ENCODE data around the gene IQCN. TPM values are rescaled to one million over a fixed set of nuclear protein-coding genes. Genes with fewer than 3 reads are reported as not detected.

Gene IQCN
- total RNA-seq, 1 donor from 2014 or later = under 0.01 TPM

DNA sequence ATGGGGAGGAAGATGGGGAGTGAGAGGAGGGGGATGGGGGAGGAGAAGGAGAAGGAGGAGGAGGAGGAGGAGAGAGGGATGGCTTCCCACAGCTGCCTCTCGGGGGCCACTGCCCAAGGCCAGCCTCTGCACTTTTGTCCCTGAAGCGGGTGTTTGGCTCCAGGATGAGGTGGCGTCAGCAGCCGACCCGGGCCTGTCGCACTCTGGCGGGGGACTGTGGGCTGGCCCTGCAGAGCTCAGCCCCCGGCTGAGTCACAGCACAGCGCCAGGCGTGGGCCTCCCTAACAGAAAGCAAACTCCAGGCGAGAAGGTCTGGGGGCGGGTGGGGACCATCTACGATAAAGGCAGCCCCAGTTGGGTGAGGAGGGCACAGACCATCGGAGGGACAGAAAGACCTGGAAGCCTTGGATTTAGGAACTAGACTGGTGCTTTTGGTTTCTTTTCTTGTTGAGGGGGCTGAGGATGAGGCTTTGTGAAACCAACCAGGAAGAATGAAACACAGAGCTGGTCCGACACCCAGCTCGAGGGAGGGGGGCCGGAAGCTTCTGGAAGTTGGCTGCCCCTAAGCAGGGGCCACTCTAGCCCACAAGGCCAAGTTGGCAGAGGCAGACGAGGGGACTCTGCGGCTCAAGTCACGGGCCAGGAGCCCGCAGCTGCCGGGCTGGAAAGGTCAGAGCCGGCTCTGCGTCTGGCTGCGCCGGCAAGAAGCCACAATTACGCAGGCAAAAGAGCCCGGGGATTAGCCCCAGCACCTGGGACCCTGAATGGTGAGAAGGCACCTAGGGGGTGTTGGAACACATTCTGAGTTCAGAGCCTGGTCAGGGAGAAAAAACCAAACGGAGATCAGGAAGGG is 30.4 kb upstream of the IQCN start:
- peak; percentile 83 to 91 for DNase-seq (ENCODE audit: low read depth in 2 of 2)

DNA sequence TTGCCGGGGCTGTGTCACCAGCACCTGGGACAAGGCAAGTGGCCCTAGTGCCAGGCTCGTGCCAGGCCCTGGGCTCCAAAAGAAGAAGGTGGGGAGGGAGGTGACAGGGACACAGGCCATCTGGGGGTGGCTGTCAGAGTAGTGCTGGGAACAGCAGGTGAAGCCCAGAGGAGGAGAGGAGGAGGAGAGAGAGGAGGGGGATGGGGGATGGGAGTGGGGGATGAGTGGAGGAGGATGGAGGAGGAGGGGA is 29.9 kb upstream of the IQCN start:
- no peak for DNase-seq (ENCODE audit: low read depth in 2 of 2)

GRCh38 chr19:18301718-18302111 is 27.5 kb upstream of the IQCN start:
- no peak for DNase-seq (ENCODE audit: low read depth in 2 of 2)

DNA sequence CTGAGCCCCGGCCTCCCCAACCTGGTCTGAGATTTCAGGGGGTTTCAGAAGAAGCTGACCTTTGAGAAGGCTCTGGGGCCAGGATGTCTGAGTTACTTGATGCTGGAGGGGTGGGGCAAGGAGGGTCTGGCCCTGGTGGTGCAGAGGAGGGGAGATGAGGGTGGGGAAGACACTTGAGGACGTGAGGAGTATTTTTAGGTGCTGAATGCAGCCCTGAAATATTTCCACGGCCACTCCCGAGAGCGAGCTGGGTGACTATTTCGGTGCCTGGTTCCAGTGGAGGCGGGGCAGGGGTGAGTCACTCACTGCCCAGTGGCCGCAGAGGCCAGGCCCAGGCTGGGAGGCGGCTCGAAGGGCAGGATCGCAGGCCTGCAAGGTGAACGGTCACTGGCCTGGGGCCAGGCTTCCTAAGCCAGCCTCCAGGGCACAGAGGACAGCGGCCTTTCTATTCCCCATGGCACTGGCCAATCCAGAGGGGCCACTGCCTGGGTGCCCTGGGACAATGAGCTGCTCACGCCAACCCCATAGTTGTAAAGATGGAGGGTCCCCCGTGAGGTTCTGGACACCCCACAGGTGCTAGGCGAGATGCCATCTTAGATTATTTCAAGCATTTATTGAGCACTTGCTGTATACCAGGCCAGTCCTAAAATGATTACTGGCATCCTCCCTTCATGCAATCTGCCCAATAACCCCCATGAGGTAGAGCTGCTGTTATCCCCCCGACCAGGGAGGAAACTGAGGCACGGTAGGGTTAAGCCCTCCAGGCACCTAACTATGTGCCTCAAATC is 26.9 kb upstream of the IQCN start:
- DNase-seq (ENCODE audit: low read depth in 2 of 2) = peak; percentile 32 to 48

DNA sequence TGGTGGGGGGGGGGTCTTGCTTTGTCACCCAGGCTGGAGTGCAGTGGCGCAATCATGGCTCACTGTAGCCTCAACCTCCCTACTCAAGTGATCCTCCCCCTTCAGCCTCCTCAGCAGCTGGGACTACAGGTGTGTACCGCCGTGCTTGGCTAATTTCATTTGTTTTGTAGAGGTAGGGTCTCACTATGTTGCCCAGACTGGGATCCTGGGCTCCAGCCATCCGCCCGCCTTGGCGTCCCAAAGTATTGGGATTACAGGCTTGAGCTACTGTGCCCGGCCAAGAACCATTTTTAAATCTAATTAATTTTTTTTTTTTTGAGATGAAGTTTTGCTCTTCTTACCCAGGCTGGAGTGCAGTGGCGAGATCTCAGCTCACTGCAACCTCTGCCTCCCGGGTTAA is 25.4 kb upstream of the IQCN start:
- no peak for DNase-seq (ENCODE audit: low read depth in 2 of 2)

DNA sequence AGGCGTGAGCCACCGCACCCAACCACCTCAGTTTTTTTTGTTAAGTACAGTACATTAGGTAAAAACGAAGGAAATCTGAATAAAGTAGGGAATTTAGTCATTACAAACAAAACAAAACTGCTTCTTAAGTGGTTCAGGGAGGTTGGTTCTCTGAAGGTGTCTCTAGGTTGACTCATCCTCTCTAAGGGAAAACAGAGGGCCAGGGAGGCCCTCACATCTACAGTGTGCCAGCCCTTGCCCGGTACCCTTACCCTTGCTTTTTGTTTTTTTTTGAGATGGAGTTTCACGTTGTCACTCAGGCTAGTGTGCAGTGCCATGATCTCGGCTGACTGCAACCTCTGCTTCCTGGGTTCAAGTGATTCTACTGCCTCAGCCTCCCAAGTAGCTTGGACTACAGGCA is 24.3 kb upstream of the IQCN start:
- no peak for DNase-seq (ENCODE audit: low read depth in 2 of 2)

GRCh38 chr19:18297308-18297707 is 23.1 kb upstream of the IQCN start:
- peak in 1 of 2 donors; percentile 52 for DNase-seq (ENCODE audit: low read depth in 2 of 2)

GRCh38 chr19:18295034-18295451 is 20.8 kb upstream of the IQCN start:
- no peak for DNase-seq (ENCODE audit: low read depth in 2 of 2)

DNA sequence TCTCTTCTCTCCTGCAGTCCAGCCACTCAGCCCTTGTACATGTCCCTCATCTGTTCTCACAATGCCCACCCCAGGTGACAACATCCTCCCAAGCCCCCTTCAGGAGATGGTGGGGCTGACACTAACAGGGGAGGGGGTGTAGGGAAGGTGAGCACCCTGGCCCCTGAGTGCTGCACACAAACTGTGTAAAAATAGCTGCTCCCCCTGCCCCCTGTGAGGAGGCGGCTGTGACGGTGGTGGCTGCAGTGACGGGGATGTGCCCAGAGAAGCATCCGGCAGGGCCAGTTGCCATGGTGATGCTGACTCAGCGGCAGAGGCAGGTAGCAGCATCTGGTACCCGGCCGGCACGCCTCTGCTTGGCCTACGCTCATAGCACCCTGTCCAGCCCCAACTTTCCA is 20.2 kb upstream of the IQCN start:
- DNase-seq (ENCODE audit: low read depth in 2 of 2) = no peak

DNA sequence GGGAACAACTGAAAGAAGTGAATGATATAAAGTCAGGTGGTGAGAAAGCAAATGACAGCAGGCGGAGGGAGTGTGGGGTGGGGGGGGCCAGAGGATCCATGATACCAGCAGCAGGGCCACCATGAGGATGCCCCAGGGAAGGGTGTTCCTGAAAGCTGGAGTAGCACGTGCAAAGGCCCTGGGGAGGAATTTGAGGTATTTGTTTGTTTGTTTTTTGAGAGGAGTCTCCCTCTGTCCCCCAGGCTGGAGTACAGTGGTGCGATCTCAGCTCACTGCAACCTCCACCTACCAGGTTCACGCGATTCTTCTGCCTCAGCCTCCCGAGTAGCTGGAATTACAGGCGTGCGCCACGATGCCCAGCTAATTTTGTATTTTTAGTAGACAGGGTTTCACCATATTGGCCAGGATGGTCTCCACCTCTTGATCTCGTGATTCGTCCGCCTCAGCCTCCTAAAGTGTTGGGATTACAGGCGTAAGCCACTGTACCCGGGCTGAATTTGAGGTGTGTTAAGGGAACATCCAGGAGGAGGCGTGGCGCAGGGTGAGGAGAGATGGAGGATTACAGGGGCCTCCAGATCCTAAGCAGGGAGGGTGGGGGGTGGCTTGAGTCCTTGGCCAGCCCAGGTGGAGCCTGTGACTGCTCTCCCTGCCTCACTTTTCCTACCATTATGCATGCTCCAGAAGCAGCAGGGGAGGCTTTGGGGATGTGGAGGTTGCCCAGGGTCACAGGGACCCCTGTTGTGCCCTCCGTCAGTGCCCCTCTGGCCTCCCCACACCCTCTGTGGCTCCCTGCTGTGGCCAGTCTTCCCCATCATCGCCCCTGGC is 19.6 kb upstream of the IQCN start:
- no peak for DNase-seq (ENCODE audit: low read depth in 2 of 2)

GRCh38 chr19:18292810-18293641 is 18.8 kb upstream of the IQCN start:
- peak; percentile 37 to 57 for DNase-seq (ENCODE audit: low read depth in 2 of 2)

- DNase-seq (ENCODE audit: low read depth in 2 of 2) = no peak
Observed at GRCh38 chr19:18292462-18292809, 18.2 kb upstream of the IQCN start.

DNA sequence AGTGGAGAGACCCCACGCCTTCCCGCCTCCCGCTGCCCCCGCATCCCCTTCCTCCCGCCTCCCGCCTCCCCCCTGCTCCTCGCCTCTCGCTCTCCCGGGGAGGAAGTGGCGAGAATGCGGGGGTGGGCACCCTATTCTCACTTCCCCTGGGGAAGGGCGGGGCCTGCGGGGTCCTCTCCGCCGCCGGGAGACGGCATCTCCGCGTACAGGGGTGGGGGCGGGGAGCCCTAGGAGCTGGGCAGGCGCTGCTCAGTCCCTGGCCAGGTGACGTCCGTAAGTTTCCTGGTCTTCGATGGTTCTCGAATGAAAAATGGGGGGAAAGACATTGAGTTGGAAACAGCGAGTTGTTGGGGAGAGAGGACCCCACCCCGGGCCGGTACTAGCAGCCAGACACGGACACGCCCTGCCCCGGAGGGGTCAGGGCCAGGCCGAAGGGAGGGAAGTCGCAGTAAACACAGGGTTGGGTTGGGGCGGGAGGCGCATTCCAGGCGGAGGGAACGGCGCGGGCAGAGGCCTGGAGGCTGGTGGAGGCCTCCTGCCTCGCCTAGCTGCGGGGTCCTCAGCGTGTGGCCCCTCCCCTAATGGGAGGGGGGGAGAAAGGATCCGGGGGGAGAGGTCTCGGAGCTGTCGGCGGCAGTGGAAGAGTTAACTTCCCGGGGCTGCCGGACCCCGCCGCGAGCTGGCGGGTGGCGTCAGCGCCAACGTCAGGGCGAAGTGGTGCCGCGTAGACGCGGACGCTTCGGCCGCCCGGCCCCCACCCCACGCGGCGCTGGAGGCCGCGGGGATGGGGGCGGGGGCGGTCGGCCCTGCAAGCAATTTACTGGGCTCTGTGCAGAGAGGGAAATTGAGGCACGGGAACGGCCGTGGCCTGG is 17.6 kb upstream of the IQCN start:
- peak; percentile 66 to 82 for DNase-seq (ENCODE audit: low read depth in 2 of 2)

DNA sequence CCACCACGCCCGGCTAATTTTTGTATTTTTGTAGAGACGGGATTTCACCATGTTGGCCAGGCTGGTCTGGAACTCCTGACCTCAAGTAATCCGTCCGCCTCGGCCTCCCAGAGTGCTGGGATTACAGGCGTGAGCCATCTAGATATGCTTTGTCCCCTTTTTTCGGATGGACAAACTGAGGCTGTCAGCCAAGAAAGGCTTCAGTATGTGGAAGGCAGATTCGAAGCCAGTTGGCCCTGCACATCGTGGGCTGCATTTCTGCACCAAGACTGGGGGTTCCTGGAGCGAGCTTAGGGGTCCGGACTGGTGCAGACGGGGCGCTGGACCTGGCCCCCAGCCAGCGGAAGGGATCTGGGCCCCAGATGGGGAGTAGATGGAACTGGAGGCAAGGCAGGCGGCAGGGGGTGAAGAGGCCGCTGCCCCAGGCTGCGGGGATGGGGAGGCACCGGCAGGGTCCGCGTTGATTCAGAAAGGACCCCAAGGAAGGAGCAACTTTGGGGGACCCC is 16.8 kb upstream of the IQCN start:
- no peak for DNase-seq (ENCODE audit: low read depth in 2 of 2)

GRCh38 chr19:18290302-18291018 is 16.2 kb upstream of the IQCN start:
- no peak for DNase-seq (ENCODE audit: low read depth in 2 of 2)

- DNase-seq (ENCODE audit: low read depth in 2 of 2) = no peak
Observed at GRCh38 chr19:18289471-18290301, 15.4 kb upstream of the IQCN start.

- DNase-seq (ENCODE audit: low read depth in 2 of 2) = no peak
Observed at GRCh38 chr19:18287836-18288772, 13.9 kb upstream of the IQCN start.

Data from lung microvascular endothelial cell (primary cell).